Hepatic stellate cell (primary cell): ENCODE measurements around the gene ACOXL.

Experiments
- DNase-seq: peaks from one replicate; pipeline ENCODE4 v3.0.0; 2011; ENCODE audit warnings: low spot score

ACOXL gene

GRCh38 chr2:110755491-110756078 lies 23.2 kb downstream of the ACOXL start:
- DNase-seq = peak; percentile 17

DNA sequence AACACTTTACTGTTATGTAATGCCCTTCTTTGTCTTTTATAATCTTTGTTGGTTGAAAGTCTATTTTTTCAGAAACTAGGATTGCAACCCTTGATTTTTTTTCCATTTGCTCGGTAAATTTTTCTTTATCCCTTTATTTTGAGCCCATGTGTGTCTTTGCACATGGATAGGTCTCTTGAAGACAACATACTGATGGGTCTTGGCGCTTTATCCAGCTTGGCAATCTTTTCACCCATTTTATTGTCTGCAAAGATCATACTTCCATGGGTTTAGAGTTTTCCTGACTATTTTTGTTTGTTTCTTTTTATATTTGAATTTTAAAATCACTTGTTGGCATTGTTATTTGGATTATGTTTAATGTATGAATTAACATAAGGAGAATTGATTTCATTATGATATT lies 27.0 kb downstream of the ACOXL start:
- no peak for DNase-seq

- DNase-seq = no peak
These were observed 32.6 kb downstream of the ACOXL start for GRCh38 chr2:110764931-110765330.

DNA sequence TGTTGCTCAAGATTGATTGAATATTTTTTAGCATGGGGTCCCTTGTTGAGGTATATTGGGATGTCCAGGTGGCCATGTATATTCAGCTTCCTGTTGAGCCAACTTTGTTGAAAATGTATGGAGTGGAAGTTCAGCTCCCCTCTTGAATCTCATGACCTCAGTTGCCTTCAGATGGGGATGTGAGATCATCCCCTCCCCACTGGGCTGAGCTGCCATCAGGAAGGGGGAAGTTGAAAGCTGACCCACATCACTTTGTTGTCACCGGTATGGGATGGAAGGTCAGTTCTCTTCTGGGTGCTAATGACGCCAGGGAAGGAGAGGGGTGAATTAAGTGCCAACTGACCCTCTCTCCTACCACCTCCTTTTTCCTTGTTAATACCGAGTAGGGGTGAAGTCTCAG lies 33.9 kb downstream of the ACOXL start:
- no peak for DNase-seq

DNA sequence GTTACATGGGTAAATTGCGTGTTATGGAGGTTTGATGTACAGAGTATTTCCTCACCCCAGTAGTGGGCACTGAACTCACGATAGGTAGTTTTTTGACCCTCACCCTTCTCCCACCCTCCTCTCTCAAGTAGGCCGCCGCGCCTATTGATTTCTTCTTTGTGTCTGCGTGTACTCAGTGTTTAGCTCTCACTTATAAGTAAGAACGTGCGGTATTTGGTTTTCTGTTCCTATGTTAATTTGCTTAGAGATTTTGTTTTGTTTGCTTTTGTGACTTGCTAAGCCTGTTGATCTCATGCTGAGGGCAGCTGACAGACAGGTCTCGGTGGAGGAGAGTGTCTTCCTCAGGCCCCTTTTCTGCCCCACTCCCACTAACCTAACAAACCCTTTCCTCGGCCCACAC lies 36.2 kb downstream of the ACOXL start:
- DNase-seq = no peak

DNA sequence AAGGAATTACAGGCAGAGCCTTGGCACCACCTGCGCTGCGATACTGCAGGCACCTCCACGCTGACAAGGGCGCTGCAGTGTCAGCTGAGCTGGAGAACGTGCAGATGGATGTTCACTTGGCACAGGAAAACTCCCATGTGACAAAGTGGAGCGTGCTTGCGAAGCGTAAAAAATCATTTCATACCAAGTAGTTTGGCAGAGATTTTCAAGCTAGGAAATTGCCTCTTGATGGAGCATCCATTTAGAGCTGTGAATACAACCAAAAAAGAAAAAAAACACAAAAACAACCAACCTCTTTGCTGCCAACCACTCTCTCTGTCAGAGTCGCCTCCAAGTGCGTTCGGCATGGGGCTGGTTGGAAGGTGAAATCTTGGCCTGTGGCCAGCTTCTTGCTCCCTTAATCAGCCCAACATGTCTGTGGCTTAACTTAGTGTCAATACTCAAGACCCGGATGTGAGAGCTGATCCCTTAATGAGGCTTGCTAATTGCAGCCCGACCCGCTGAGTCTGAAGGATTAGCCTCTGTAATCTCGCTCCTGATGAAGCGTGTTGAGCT lies 38.1 kb downstream of the ACOXL start:
- no peak for DNase-seq

DNA sequence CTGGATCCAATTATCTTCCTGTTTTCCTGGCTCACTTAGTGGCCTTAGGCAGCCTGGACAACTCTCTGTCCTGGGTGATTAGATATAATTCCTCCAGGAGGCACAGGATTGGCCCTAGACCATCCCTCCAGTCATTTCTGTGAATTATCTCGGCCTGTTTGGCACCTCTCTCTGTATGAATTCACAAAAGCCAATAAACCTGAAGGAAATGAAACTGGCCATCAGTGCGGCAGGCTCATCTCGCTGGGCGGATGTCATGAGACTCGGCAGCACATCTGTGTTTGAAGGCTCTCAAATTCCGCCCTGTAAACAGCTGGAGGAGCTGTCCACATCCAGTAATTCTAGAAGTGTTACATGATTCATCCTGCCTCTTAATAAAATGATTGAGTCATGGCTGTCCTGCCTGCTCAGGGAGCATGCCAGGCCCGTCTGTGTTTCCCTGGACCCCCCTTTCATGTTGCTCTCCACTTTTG lies 38.6 kb downstream of the ACOXL start:
- DNase-seq = no peak

GRCh38 chr2:110771547-110772382 lies 39.4 kb downstream of the ACOXL start:
- no peak for DNase-seq

- no peak for DNase-seq
These were observed 40.0 kb downstream of the ACOXL start for GRCh38 chr2:110772383-110772755.

DNA sequence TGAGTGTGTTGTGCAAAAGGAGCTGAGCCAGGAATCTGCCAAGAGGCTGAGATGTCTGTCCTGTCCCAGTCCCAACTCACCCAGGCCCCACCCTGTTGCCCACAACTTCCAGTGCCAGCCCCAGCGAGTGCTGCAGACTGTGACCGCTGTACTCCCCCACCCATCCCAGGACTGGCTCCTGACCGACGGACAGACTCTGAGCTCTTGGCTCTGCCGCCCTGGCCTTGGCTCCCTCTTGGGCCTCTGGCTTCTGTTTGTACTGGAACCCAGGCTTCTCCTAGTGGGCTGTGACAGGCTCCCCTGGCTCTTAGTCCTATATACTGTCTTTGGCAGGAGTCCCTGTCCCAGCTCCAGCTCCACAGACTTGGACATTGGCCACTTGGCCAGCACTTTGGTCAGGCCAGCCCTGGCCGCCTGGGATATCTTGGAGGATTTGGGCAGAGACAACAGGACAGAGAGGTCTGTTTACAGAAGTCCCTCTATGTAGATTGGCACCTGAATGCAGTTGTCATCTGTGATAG lies 41.1 kb downstream of the ACOXL start:
- DNase-seq = no peak

DNA sequence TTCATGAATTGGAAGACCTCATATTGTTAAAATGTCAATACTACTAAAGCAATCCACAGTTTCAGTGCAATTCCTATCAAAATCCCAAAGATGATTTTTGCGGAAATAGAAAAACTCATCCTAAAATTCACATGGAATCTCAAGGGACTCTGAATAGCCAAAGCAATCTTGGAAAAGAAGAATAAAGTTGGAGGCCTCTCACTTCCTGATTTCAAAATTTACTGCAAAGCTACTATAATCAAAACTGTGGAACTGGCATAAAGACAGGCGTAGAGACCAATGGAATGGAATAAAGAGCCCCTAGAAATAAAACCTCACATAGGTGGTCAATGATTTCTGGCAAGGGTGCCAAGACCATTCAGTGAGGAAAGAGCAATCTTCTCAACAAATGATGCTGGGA lies 42.3 kb downstream of the ACOXL start:
- DNase-seq = no peak

DNA sequence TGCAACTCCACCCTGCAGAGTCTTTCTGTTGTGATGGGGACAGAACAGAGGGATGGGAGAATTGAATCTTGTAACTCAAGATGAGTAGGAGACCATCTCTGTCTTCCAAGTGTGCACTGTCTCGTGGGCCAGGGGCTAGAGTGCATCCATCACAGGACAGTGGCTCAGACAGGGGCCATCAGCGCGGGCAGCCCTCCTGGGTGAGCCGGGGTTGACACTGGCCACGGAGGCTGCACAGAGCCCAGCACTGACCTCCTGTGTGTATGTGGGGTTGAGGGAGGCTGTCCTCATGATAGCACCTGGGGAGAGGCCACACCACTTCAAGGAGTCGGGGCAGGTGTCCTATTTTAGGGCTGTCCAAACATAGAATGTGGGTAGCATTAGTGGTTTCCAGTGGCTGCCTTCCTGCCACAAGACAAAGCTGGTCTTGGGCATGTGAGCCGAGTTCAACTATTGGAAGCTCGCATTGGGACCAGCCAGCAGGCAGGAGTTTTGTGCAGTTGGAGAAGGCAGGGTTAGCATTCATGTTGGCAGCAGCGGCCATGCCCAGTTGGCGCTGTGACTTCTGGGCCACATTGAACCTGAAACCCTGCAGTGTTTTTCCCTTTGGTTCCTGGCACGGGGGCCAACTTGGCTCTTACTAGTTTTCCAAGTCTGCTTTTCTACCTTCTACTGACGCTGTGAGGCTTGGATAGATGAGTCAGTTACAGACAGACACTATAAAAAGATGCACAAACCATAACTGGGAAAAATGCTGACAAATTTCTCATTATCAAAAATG lies 45.3 kb downstream of the ACOXL start:
- no peak for DNase-seq

GRCh38 chr2:110780461-110780860 lies 48.1 kb downstream of the ACOXL start:
- no peak for DNase-seq

- no peak for DNase-seq
These were observed 51.0 kb downstream of the ACOXL start for GRCh38 chr2:110783196-110783873.

DNA sequence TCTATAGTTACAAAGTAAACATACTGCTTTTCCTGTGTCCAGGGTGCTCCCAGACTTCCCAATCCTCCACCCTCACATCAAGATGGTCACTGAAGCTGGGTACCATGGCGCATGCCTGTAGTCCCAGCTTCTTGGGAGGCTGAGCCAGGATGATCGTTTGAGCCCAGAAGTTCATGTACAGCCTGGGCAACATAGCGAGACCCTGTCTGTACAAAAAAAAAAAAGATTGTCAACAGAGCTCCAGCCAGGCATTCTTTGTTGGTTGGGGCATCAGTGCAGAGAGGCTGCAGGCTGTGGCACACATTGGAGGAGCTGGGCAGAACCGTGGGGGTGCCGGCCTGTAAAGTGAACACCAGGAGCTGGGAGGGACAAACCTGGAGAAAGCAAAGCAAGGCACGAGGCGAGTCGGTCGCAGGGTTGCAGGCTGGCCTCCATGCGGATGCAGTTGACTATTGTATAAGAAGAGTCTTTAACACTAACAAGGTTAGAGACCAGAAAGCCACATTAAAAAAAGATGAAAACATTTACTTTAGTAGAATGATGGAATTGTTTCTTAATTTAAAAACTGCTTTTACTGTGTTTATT lies 51.8 kb downstream of the ACOXL start:
- no peak for DNase-seq

GRCh38 chr2:110785439-110785838 lies 53.1 kb downstream of the ACOXL start:
- DNase-seq = no peak

- DNase-seq = no peak
These were observed 56.6 kb downstream of the ACOXL start for GRCh38 chr2:110788976-110789375.

DNA sequence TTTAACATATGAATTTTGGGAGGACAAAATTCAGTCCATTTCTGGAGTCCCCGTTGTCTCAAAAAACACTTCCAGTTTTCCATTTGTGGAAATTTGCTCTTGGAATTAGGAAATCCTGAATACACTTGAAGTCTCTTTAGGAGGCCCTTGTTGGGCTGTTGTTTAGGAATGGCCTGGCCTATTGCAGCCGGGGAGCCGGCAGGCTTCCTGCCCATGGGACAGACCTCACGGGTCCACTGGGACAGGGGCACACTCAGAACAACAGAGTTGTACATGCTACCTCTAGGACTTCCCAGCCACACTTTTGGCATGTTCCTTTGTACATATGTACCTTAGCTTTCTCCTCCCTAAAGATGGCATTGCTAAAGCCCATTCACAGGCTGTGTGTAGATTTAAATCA lies 57.3 kb downstream of the ACOXL start:
- DNase-seq = no peak

DNA sequence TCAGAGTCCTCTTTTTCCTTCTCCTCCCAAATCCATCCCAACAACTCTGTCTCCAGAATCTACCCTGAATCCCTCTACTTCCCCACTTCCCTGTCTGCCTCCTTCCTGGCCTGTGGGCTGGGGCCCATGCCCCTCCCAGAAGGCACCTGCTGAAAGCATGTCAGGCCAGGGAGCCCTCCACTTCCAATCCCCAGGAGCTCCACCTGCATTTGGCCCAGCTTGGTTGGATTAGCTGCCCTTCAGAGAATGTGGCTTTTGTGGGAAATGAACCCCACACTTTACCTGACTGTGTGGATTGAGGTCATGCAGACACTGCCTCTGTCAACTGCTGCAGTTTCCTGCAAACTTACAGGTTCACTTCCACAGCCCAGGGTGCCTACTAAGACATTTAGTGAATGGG lies 58.5 kb downstream of the ACOXL start:
- DNase-seq = no peak

- no peak for DNase-seq
These were observed 59.1 kb downstream of the ACOXL start for GRCh38 chr2:110791435-110791834.

DNA sequence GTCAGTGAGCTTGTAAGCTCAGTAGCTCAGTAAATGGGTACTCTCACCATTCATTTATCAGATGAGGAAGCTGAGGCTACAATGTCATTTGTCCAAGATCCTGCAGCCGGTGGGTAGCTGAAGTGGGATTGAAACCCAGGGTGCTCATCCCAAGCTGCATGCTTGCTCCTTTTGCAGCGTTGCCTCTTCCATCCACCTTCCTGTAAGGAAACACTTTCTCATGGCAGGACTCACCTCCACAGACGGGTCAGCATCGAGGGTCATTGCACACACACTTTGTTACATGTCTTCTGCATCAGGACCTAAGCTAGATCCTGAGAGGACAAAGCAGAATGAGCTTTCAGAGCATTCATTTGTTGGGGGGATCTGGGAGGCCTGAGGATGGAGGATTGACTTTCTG lies 60.7 kb downstream of the ACOXL start:
- DNase-seq = no peak

DNA sequence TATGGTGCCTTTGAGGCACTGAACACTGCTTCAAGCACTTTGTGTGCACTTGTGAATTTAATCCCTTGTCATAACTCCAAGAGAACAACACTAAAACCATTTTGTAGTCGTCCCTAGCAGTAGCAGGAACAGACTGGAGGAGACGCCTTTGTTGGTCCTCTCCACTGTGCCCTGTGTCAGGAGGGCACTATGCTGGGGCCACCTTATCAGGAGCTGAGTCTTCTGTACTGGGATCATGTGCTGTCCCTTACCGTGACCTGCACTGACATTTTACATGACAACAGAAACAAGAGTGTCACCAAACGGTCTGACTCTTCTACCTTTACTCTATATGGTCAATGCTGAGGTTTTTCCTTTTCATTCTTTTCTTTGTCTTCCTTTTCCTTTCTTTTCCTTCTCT lies 62.0 kb downstream of the ACOXL start:
- no peak for DNase-seq
